Smooth muscle cell (in vitro differentiated cells): ENCODE measurements around the gene IL17B. TPM values are rescaled to one million over a fixed set of nuclear protein-coding genes. Genes with fewer than 3 reads are reported as not detected.

ENCODE experiments used
- DNase-seq: peaks from one replicate; lab custom pipeline; 2025; ENCODE audit not compliant: unreplicated experiment; lab: John Stamatoyannopoulos, UW
- H2AFZ ChIP-seq: fragments of 200-600 bp; sonication (generic); 2 replicates; pipeline ENCODE4 v1.6.0; 2016; ENCODE audit warnings: antibody characterized with exemption, low read depth, mild to moderate bottlenecking
- H3F3A ChIP-seq: fragments of 200-600 bp; sonication (generic); 2 replicates; pipeline ENCODE4 v1.6.0; 2017; ENCODE audit warnings: antibody characterized with exemption, low read depth
- H3K27ac ChIP-seq: fragments of 200-600 bp; sonication (generic); 2 replicates; pipeline ENCODE4 v1.5.1; 2016; ENCODE audit warnings: low read depth, mild to moderate bottlenecking
- H3K27me3 ChIP-seq: fragments of 200-600 bp; sonication (generic); 2 replicates; pipeline ENCODE4 v1.6.1; 2016; ENCODE audit warnings: low read depth, mild to moderate bottlenecking
- H3K36me3 ChIP-seq: fragments of 200-600 bp; sonication (generic); 2 replicates; pipeline ENCODE4 v1.5.1; 2016; ENCODE audit warnings: low read depth
- H3K4me1 ChIP-seq: fragments of 200-600 bp; sonication (generic); 2 replicates; pipeline ENCODE4 v1.5.1; 2016; ENCODE audit warnings: low read depth
- H3K4me2 ChIP-seq: fragments of 200-600 bp; sonication (generic); 2 replicates; pipeline ENCODE4 v1.6.0; 2016; ENCODE audit warnings: mild to moderate bottlenecking
- H3K4me3 ChIP-seq: fragments of 200-600 bp; sonication (generic); 2 replicates; pipeline ENCODE4 v1.5.1; 2016; ENCODE audit warnings: mild to moderate bottlenecking
- H3K79me2 ChIP-seq: fragments of 200-600 bp; sonication (generic); 2 replicates; pipeline ENCODE4 v1.6.0; 2016; ENCODE audit warnings: low read depth, mild to moderate bottlenecking
- H3K9ac ChIP-seq: fragments of 200-600 bp; sonication (generic); 2 replicates; pipeline ENCODE4 v1.6.0; 2016; ENCODE audit warnings: low read depth
- H3K9me3 ChIP-seq: fragments of 200-600 bp; sonication (generic); replicated peaks from 2 replicates; pipeline ENCODE4 v1.5.1; 2016; ENCODE audit warnings: low read depth
- H4K20me1 ChIP-seq: fragments of 200-600 bp; sonication (generic); 2 replicates; pipeline ENCODE4 v1.6.0; 2016; ENCODE audit warnings: low read depth
- WGBS: methylation state at CpG from one replicate; pipeline ENCODE4 v1.1.7; 2016; ENCODE audit warnings: low lambda C conversion rate; 5-methylcytosine and 5-hydroxymethylcytosine counted together
- polyA plus RNA-seq: library from polyadenylated mRNA; unstranded; fragments of >200 nt; fragmentation: Nextera tagmentation; extraction: Ambion mirVana; gene quantifications from 2 replicates; pipeline ENCODE4 v1.2.1, GENCODE V29; 2016
- total RNA-seq: library from RNA; depleted of rRNA; stranded (reverse); fragments of >200 nt; gene quantifications from 2 replicates; pipeline ENCODE4 v1.2.3, GENCODE V29; 2014
- TF ChIP-seq, protein P1 (sequence below): fragments of 200-600 bp; sonication (generic); IDR thresholded peaks from 2 replicates; pipeline ENCODE4 v1.5.1; 2017; ENCODE audit warnings: borderline replicate concordance, mild to moderate bottlenecking, antibody characterized with exemption; ENCODE audit not compliant: insufficient read depth, poor library complexity, severe bottlenecking

Gene IL17B
- total and polyA plus RNA-seq, 2 experiments from 2014 or later = 10.4 to 12.0 TPM

DNA sequence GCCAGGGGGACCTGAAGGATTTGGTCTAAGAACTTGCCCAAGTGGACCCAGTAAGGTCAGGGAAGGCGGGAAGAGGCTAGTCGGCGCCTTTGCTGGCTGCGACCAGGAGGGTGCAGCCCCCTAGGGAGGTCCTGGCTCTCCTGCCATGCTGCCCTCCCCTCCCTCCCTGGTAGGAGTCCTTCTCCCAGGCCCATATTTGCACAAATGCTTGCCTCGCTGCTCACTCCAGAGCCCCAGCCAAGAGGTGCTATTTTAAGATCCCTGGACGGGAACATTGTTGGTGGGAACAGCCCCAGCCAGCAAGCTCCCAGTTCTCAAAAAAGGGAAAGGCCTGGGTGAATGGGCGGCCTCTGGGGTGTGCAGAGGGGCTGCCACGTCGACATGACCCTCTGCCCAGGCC, 4.3 kb upstream of the IL17B start:
- H3K27me3 ChIP-seq = no peaks in the 10 kb centered on the region
- peak overlapping the region; percentile 21 for H3K4me2 ChIP-seq
- H3K79me2 ChIP-seq = peaks cover 15% of the 10 kb centered on the region
- H3K9ac ChIP-seq = no peak overlapping the region
- no peak for DNase-seq
- H3K36me3 ChIP-seq = no peaks in the 10 kb centered on the region
- H3K4me3 ChIP-seq = no peak overlapping the region
- no peaks in the 10 kb centered on the region for H3K9me3 ChIP-seq
- H2AFZ ChIP-seq = no peak overlapping the region
- peaks cover 32% of the 10 kb centered on the region for H3F3A ChIP-seq
- H4K20me1 ChIP-seq = no peaks in the 10 kb centered on the region
- peak overlapping the region; percentile 53 for H3K27ac ChIP-seq
- WGBS = 75% methylated on average over 9 of the region's 9 CpGs
- peaks cover 29% of the 10 kb centered on the region for H3K4me1 ChIP-seq
- TF ChIP-seq, protein P1, sequence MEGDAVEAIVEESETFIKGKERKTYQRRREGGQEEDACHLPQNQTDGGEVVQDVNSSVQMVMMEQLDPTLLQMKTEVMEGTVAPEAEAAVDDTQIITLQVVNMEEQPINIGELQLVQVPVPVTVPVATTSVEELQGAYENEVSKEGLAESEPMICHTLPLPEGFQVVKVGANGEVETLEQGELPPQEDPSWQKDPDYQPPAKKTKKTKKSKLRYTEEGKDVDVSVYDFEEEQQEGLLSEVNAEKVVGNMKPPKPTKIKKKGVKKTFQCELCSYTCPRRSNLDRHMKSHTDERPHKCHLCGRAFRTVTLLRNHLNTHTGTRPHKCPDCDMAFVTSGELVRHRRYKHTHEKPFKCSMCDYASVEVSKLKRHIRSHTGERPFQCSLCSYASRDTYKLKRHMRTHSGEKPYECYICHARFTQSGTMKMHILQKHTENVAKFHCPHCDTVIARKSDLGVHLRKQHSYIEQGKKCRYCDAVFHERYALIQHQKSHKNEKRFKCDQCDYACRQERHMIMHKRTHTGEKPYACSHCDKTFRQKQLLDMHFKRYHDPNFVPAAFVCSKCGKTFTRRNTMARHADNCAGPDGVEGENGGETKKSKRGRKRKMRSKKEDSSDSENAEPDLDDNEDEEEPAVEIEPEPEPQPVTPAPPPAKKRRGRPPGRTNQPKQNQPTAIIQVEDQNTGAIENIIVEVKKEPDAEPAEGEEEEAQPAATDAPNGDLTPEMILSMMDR = no peak

DNA sequence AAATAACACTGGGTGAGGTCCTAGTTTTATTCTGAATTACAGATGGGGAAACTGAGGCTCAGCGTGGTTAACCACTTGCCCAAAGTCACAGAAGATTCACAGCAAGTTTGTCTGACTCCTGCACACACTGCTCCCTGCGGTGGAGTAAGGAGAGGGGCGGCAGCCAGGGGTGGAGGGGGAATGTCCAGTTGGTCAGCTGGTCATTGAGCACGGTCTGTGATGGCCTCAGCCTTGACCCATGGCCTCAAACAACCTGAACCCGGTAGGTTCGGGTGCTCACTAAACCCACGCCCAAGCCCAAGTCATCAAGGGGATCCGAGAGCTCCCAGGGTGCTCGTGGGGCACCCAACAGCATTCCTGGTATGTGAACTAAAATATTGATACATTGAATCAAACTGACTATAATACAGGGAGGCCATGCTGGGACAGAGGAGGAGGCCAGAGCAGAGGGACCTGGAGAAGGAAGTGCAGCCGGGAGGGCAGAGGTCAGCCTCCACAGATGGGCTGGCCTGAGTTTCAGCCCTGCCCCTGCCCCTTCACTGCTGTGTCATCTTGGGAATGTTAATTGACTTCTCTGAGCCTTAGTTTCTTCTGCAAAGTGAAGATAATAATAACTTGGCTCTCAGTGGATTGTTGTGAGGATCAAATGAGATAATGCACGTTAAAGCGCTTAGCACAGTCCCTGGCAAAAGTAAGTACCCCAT, 3.6 kb upstream of the IL17B start:
- TF ChIP-seq, protein P1 = no peak
- WGBS = 89% methylated on average over 12 of the region's 12 CpGs

DNA sequence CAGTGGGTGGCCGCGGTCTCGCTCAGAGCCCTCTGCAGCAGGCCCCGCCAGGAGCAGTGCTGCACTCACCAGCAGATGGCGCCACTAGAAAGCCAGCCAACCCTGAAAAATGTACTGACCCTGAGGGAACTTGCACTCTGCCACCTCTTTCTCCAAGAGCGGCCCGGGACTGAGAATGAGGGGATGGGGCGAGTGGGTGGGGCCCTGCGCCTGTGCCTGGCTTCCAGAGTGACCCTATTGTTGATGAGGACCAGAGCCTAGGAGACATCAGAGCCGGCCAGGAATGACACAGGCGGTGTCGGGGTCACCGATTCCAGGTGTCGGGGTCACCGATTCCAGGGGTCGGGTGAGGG, 2.9 kb upstream of the IL17B start:
- Histone ChIP-seq H3K9me3 (no peaks in the 10 kb centered on the region), H3K27ac (no peak overlapping the region), H3F3A (peaks cover 18% of the 10 kb centered on the region), H3K4me2 (peak overlapping the region; percentile 76), H3K27me3 (no peaks in the 10 kb centered on the region), H3K4me3 (no peak overlapping the region), H3K4me1 (peaks cover 29% of the 10 kb centered on the region), H3K79me2 (peaks cover 15% of the 10 kb centered on the region), H4K20me1 (no peaks in the 10 kb centered on the region), H3K36me3 (no peaks in the 10 kb centered on the region), H3K9ac (no peak overlapping the region), H2AFZ (peak overlapping the region; percentile 79)
- TF ChIP-seq, protein P1 = peak; percentile 92
- peak; percentile 61 for DNase-seq
- WGBS = 40% methylated on average over 16 of the region's 16 CpGs

More for the DNA sequence above, 3.6 kb upstream of the IL17B start:
- H2AFZ ChIP-seq = no peak overlapping the region
- H3F3A ChIP-seq = peaks cover 25% of the 10 kb centered on the region
- peaks cover 29% of the 10 kb centered on the region for H3K4me1 ChIP-seq
- no peak for DNase-seq
- no peak overlapping the region for H3K4me3 ChIP-seq
- H3K79me2 ChIP-seq = peaks cover 15% of the 10 kb centered on the region
- no peaks in the 10 kb centered on the region for H3K27me3 ChIP-seq
- H3K27ac ChIP-seq = peak overlapping the region; percentile 53
- peak overlapping the region; percentile 52 for H3K4me2 ChIP-seq
- no peaks in the 10 kb centered on the region for H4K20me1 ChIP-seq
- H3K9ac ChIP-seq = no peak overlapping the region
- no peaks in the 10 kb centered on the region for H3K36me3 ChIP-seq
- H3K9me3 ChIP-seq = no peaks in the 10 kb centered on the region

DNA sequence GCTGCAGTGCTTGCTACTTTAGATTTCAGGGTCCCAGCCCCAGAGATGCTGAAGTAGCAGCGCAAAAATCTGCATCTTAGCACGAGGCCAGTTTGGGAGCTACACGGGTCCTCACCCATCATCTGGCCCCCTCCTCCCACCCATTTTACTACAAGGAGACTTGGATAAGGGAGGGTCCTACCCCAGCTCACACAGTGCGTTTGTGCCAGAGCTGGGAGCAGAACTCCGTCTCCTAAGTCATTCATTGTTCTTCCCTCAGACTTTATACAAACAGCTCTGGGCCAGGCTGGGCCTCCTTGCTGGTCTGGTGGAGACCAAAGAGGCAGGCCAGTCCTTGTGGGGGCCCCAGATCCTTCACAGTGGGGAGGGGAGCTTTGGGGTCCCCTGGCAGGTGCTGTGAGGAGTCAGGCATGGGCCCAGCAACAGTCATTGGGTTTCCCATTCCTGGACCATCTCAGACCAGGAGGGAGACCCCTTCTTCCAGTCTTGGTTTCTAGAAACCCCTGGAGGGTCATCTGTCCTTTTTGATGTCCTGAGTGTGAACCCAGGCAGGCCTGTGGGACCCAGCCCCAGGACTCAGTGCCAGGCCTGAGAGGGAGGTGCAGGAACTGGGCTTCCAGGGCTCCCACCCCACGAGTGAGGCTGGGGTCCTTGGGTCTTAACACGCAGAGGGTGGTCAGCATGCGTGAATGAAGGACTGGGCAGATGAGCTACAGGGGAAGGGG, 2.3 kb upstream of the IL17B start:
- Histone ChIP-seq H3K27ac (no peak overlapping the region), H3K36me3 (no peaks in the 10 kb centered on the region), H3K9ac (no peak overlapping the region), H2AFZ (peak overlapping the region; percentile 79), H3K79me2 (peaks cover 15% of the 10 kb centered on the region), H3K4me3 (no peak overlapping the region), H3K27me3 (no peaks in the 10 kb centered on the region), H3K4me1 (peaks cover 28% of the 10 kb centered on the region), H3F3A (peaks cover 12% of the 10 kb centered on the region), H4K20me1 (no peaks in the 10 kb centered on the region), H3K4me2 (peak overlapping the region; percentile 76), H3K9me3 (no peaks in the 10 kb centered on the region)
- TF ChIP-seq, protein P1 = no peak
- no peak for DNase-seq
- WGBS = 43% methylated on average over 8 of the region's 8 CpGs
